GM23338 (cell line): ENCODE data around the gene MAPK1. TPM values are rescaled to one million over a fixed set of nuclear protein-coding genes. Genes with fewer than 3 reads are reported as not detected.
"Not testable (repeated sequence)": the region's sequence is repeated elsewhere in the genome, so short reads cannot be mapped to it uniquely, and the experiment has no call there.

Source experiments
- ATAC-seq: fragments of 200-7000 bp; cut with Tn5 transposase; 3 replicates; pipeline ENCODE4 v1.9.1; 2020
- DNase-seq: peaks from one replicate; pipeline ENCODE4 v3.0.0-alpha.2; 2015; ENCODE audit warnings: low spot score
- H2AFZ ChIP-seq: fragments of 200-600 bp; sonication (generic); 2 replicates; pipeline ENCODE4 v1.8.0; 2016; ENCODE audit warnings: antibody characterized with exemption, mild to moderate bottlenecking, moderate library complexity
- H3F3A ChIP-seq: fragments of 200-600 bp; sonication (generic); replicated peaks from 2 replicates; pipeline ENCODE4 v1.8.0; 2017; ENCODE audit warnings: antibody characterized with exemption, mixed run types, low read depth
- H3K27ac ChIP-seq: fragments of 200-600 bp; sonication (generic); 2 replicates; pipeline ENCODE4 v1.6.1; 2016; ENCODE audit warnings: low read depth
- H3K27me3 ChIP-seq: fragments of 200-600 bp; sonication (generic); 2 replicates; pipeline ENCODE4 v1.8.0; 2016; ENCODE audit warnings: mild to moderate bottlenecking, mixed run types, moderate library complexity; ENCODE audit not compliant: insufficient read depth
- H3K36me3 ChIP-seq: fragments of 200-600 bp; sonication (generic); 2 replicates; pipeline ENCODE4 v1.8.0; 2016; ENCODE audit warnings: mild to moderate bottlenecking; ENCODE audit not compliant: insufficient read depth
- H3K4me1 ChIP-seq: fragments of 200-600 bp; sonication (generic); 2 replicates; pipeline ENCODE4 v1.8.0; 2016; ENCODE audit warnings: mild to moderate bottlenecking, moderate library complexity; ENCODE audit not compliant: insufficient read depth
- H3K4me2 ChIP-seq: fragments of 200-600 bp; sonication (generic); 2 replicates; pipeline ENCODE4 v1.7.1; 2017; ENCODE audit warnings: mixed run types
- H3K4me3 ChIP-seq: fragments of 200-600 bp; sonication (generic); 2 replicates; pipeline ENCODE4 v1.6.1; 2016; ENCODE audit warnings: mixed run types
- H3K79me2 ChIP-seq: fragments of 200-600 bp; sonication (generic); replicated peaks from 2 replicates; pipeline ENCODE4 v1.8.0; 2017; ENCODE audit warnings: mild to moderate bottlenecking; ENCODE audit not compliant: insufficient read depth
- H3K9me2 ChIP-seq: fragments of 200-600 bp; sonication (generic); 2 replicates; pipeline ENCODE4 v1.8.0; 2017; ENCODE audit not compliant: insufficient read depth
- H4K20me1 ChIP-seq: fragments of 200-600 bp; sonication (generic); replicated peaks from 2 replicates; pipeline ENCODE4 v1.8.0; 2017; ENCODE audit warnings: mild to moderate bottlenecking; ENCODE audit not compliant: insufficient read depth
- H3K27ac Mint-ChIP-seq: 2 replicates; pipeline ENCODE4 v1.8.0; 2020; ENCODE audit warnings: inconsistent platforms, mild to moderate bottlenecking, moderate library complexity, mixed read lengths
- H3K27me3 Mint-ChIP-seq: 3 replicates; pipeline ENCODE4 v1.8.0; 2022; ENCODE audit warnings: low read depth, mild to moderate bottlenecking, moderate library complexity, mixed read lengths, inconsistent platforms; ENCODE audit not compliant: insufficient read depth, poor library complexity
- H3K36me3 Mint-ChIP-seq: 3 replicates; pipeline ENCODE4 v1.8.0; 2021; ENCODE audit warnings: low read depth, mild to moderate bottlenecking, inconsistent platforms, moderate library complexity, mixed read lengths
- H3K4me1 Mint-ChIP-seq: 3 replicates; pipeline ENCODE4 v1.8.0; 2020; ENCODE audit warnings: mild to moderate bottlenecking, inconsistent platforms, mixed read lengths
- H3K4me3 Mint-ChIP-seq: 3 replicates; pipeline ENCODE4 v1.8.0; 2021; ENCODE audit warnings: moderate library complexity, mild to moderate bottlenecking, inconsistent platforms, mixed read lengths
- H3K9me3 Mint-ChIP-seq: 3 replicates; pipeline ENCODE4 v1.8.0; 2020; ENCODE audit warnings: moderate library complexity, mild to moderate bottlenecking, inconsistent platforms, mixed read lengths
- CREB1 ChIP-seq: fragments of 250-450 bp; sonication (Bioruptor Pico); IDR thresholded peaks from 2 replicates; pipeline ENCODE4 v1.5.0; 2020; ENCODE audit warnings: low read depth, mild to moderate bottlenecking, moderate library complexity
- EZH2 ChIP-seq: fragments of 200-600 bp; sonication (generic); IDR thresholded peaks from one replicate; pipeline ENCODE4 v1.8.0; 2017; ENCODE audit warnings: antibody characterized with exemption, mild to moderate bottlenecking, low read depth; ENCODE audit not compliant: unreplicated experiment
- EZH2phosphoT487 ChIP-seq: fragments of 200-600 bp; sonication (generic); IDR thresholded peaks from one replicate; pipeline ENCODE4 v1.8.1; 2018; ENCODE audit warnings: antibody characterized with exemption; ENCODE audit not compliant: unreplicated experiment
- NANOG ChIP-seq: IDR thresholded peaks from 2 replicates; pipeline ENCODE4 v1.6.1; 2016; ENCODE audit warnings: antibody characterized with exemption, borderline replicate concordance
- POLR2AphosphoS5 ChIP-seq: IDR thresholded peaks from 2 replicates; pipeline ENCODE4 v1.6.1; 2016; ENCODE audit warnings: antibody characterized with exemption, low read depth
- STAT1 ChIP-seq: IDR thresholded peaks from one replicate; pipeline ENCODE4 v1.6.1; 2016; ENCODE audit warnings: antibody characterized with exemption; ENCODE audit not compliant: unreplicated experiment
- ZNF114 ChIP-seq: fragments of 250-450 bp; sonication (Bioruptor Pico); IDR thresholded peaks from 2 replicates; pipeline ENCODE4 v1.5.0; 2020; ENCODE audit warnings: mild to moderate bottlenecking, moderate library complexity
- ZNF331 ChIP-seq: fragments of 250-450 bp; sonication (Bioruptor Pico); IDR thresholded peaks from 2 replicates; pipeline ENCODE4 v1.5.0; 2020; ENCODE audit warnings: low read depth, mild to moderate bottlenecking, moderate library complexity
- polyA plus RNA-seq: library from polyadenylated mRNA; unstranded; fragments of >200 nt; fragmentation: Nextera tagmentation; extraction: Ambion mirVana; gene quantifications from 2 replicates; pipeline ENCODE4 v1.2.1, GENCODE V29; 2016
- total RNA-seq: library from RNA; depleted of rRNA; stranded (reverse); fragments of >200 nt; shearing (Covaris generic); gene quantifications from 2 replicates; pipeline ENCODE4 v1.2.3, GENCODE V29; 2014
- TF ChIP-seq, protein P1 (sequence below), 2 experiments: fragments of 200-600 bp in 1 of 2; sonication (generic) in 1 of 2; conservative IDR thresholded peaks; 2 replicates each; pipeline versions ENCODE4 v1.5.1 to v1.6.1; 2016 to 2017; ENCODE audit warnings: antibody characterized with exemption in 2 of 2, low read depth in 2 of 2, mild to moderate bottlenecking in 2 of 2, moderate library complexity in 1 of 2
- TF ChIP-seq, protein P2 (sequence below): fragments of 250-450 bp; sonication (Bioruptor Pico); IDR thresholded peaks from 2 replicates; pipeline ENCODE4 v1.5.0; 2020; ENCODE audit warnings: mild to moderate bottlenecking, moderate library complexity
- TF ChIP-seq, protein P3 (sequence below): IDR thresholded peaks from 2 replicates; pipeline ENCODE4 v1.6.1; 2016; ENCODE audit warnings: antibody characterized with exemption

MAPK1 gene
- total and polyA plus RNA-seq, 2 experiments from 2014 or later: 17.4 to 77.5 TPM

DNA sequence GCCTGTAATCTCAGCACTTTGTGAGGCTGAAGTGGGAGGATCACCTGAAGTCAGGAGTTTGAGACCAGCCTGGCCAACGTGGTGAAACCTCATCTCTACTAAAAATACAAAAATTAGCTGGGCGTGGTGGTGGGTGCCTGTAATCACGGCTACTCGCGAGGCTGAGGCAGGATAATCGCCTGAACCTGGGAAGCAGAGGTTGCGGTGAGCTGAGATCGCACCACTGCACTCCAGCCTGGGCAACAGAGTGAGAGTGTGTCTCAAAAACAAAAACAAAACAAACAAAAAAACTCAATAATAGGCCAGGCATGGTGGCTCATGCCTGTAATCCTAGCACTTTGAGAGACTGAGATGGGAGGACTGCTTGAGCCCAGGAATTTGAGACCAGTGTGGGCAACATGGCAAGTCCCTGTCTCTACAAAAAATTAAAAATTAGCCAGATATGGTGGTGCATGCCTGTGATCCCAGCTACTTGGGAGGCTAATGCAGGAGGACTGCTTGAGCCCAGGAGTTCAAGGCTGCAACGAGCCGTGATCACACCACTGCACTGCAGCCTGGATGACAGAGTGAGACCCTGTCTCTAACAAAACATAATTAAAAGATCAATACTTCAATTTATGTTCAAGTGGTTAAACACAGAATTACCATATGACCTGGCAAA lies 28.2 kb downstream of the MAPK1 start:
- H3K36me3 Mint-ChIP-seq, H3K9me2 ChIP-seq, H3K9me3 Mint-ChIP-seq, DNase-seq, H3K27ac ChIP-seq, H3K4me3 ChIP-seq, H3K27me3 Mint-ChIP-seq, H3F3A ChIP-seq, ATAC-seq, H3K27me3 ChIP-seq, H3K27ac Mint-ChIP-seq, H3K36me3 ChIP-seq, H2AFZ ChIP-seq, H3K4me1 ChIP-seq, H3K4me2 ChIP-seq, H3K4me3 Mint-ChIP-seq: not testable (repeated sequence)
- peaks cover 29% of the 10 kb centered on the region for H3K4me1 Mint-ChIP-seq
- Histone ChIP-seq H3K79me2 (peaks cover 100% of the 10 kb centered on the region), H4K20me1 (peaks cover 50% of the 10 kb centered on the region)

DNA sequence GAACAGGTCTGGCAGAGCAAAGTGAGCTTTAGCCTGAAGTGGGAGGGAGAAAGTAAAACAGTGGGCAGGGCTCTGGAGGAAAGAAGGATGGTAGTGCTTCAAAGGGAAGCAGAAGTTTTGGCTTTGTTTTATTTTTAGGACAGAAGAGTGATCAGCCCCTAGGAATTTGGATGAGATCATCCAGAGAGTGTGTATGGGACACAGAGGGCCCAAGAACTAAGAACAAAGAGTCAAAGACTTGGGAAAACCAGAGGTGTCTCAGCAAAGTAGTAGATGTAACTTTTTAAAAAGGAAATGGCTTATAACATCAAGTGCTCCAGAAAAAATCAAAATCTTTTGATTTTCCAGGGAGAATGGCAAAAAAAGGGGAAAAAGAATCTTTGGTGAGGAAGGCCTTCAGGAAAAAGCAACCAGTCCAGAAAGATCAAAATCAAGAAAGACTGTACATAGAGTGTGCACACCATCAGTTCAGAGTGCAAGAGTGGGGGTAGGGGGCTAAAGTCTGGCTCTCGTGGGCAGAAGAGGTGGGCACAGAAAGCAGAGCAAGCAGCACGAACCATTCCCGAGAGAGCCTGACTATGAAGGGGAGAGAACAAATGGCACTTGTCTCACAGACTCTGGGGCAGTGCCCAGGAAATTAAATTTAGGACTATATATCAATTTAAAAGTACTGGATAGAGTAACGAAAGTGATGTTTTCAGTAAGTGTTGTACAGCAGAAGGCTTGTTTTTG lies 30.0 kb downstream of the MAPK1 start:
- no peak overlapping the region for H3K4me3 Mint-ChIP-seq
- no peaks in the 10 kb centered on the region for H3K36me3 Mint-ChIP-seq
- H3F3A ChIP-seq: no peaks in the 10 kb centered on the region; the same call in 1 of the 2 replicates
- H3K36me3 ChIP-seq: no peaks in the 10 kb centered on the region
- peaks cover 7% of the 10 kb centered on the region for H3K4me1 ChIP-seq
- H3K79me2 ChIP-seq: peaks cover 100% of the 10 kb centered on the region
- peaks cover 41% of the 10 kb centered on the region for H4K20me1 ChIP-seq
- peaks cover 36% of the 10 kb centered on the region for H3K4me1 Mint-ChIP-seq
- peak overlapping the region; percentile 34 for H3K27ac Mint-ChIP-seq
- no peaks in the 10 kb centered on the region for H3K9me3 Mint-ChIP-seq
- H3K4me3 ChIP-seq: no peak overlapping the region
- no peaks in the 10 kb centered on the region for H3K27me3 ChIP-seq
- H3K9me2 ChIP-seq: no peaks in the 10 kb centered on the region
- no peak overlapping the region for H2AFZ ChIP-seq
- DNase-seq (peak; percentile 48), ATAC-seq (peak; percentile 74)
- H3K4me2 ChIP-seq: no peak overlapping the region
- H3K27ac ChIP-seq: no peak overlapping the region
- peaks cover 1% of the 10 kb centered on the region for H3K27me3 Mint-ChIP-seq
- no peak for TF ChIP-seq POLR2AphosphoS5
- TF ChIP-seq, protein P1, sequence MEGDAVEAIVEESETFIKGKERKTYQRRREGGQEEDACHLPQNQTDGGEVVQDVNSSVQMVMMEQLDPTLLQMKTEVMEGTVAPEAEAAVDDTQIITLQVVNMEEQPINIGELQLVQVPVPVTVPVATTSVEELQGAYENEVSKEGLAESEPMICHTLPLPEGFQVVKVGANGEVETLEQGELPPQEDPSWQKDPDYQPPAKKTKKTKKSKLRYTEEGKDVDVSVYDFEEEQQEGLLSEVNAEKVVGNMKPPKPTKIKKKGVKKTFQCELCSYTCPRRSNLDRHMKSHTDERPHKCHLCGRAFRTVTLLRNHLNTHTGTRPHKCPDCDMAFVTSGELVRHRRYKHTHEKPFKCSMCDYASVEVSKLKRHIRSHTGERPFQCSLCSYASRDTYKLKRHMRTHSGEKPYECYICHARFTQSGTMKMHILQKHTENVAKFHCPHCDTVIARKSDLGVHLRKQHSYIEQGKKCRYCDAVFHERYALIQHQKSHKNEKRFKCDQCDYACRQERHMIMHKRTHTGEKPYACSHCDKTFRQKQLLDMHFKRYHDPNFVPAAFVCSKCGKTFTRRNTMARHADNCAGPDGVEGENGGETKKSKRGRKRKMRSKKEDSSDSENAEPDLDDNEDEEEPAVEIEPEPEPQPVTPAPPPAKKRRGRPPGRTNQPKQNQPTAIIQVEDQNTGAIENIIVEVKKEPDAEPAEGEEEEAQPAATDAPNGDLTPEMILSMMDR (conservative IDR thresholded peaks at IDR 0.05; ENCODE audit: low read depth in 2 of 2): no peak
- TF ChIP-seq ZNF331: no peak
- no peak for TF ChIP-seq EZH2
- TF ChIP-seq, protein P2, sequence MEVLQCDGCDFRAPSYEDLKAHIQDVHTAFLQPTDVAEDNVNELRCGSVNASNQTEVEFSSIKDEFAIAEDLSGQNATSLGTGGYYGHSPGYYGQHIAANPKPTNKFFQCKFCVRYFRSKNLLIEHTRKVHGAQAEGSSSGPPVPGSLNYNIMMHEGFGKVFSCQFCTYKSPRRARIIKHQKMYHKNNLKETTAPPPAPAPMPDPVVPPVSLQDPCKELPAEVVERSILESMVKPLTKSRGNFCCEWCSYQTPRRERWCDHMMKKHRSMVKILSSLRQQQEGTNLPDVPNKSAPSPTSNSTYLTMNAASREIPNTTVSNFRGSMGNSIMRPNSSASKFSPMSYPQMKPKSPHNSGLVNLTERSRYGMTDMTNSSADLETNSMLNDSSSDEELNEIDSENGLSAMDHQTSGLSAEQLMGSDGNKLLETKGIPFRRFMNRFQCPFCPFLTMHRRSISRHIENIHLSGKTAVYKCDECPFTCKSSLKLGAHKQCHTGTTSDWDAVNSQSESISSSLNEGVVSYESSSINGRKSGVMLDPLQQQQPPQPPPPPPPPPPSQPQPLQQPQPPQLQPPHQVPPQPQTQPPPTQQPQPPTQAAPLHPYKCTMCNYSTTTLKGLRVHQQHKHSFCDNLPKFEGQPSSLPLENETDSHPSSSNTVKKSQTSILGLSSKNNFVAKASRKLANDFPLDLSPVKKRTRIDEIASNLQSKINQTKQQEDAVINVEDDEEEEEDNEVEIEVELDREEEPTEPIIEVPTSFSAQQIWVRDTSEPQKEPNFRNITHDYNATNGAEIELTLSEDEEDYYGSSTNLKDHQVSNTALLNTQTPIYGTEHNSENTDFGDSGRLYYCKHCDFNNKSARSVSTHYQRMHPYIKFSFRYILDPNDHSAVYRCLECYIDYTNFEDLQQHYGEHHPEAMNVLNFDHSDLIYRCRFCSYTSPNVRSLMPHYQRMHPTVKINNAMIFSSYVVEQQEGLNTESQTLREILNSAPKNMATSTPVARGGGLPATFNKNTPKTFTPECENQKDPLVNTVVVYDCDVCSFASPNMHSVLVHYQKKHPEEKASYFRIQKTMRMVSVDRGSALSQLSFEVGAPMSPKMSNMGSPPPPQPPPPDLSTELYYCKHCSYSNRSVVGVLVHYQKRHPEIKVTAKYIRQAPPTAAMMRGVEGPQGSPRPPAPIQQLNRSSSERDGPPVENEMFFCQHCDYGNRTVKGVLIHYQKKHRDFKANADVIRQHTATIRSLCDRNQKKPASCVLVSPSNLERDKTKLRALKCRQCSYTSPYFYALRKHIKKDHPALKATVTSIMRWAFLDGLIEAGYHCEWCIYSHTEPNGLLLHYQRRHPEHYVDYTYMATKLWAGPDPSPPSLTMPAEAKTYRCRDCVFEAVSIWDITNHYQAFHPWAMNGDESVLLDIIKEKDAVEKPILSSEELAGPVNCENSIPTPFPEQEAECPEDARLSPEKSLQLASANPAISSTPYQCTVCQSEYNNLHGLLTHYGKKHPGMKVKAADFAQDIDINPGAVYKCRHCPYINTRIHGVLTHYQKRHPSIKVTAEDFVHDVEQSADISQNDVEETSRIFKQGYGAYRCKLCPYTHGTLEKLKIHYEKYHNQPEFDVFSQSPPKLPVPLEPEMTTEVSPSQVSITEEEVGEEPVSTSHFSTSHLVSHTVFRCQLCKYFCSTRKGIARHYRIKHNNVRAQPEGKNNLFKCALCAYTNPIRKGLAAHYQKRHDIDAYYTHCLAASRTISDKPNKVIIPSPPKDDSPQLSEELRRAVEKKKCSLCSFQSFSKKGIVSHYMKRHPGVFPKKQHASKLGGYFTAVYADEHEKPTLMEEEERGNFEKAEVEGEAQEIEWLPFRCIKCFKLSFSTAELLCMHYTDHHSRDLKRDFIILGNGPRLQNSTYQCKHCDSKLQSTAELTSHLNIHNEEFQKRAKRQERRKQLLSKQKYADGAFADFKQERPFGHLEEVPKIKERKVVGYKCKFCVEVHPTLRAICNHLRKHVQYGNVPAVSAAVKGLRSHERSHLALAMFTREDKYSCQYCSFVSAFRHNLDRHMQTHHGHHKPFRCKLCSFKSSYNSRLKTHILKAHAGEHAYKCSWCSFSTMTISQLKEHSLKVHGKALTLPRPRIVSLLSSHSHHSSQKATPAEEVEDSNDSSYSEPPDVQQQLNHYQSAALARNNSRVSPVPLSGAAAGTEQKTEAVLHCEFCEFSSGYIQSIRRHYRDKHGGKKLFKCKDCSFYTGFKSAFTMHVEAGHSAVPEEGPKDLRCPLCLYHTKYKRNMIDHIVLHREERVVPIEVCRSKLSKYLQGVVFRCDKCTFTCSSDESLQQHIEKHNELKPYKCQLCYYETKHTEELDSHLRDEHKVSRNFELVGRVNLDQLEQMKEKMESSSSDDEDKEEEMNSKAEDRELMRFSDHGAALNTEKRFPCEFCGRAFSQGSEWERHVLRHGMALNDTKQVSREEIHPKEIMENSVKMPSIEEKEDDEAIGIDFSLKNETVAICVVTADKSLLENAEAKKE (CRISPR knock-in tag): no peak
- no peak for TF ChIP-seq CREB1
- TF ChIP-seq, protein P3, sequence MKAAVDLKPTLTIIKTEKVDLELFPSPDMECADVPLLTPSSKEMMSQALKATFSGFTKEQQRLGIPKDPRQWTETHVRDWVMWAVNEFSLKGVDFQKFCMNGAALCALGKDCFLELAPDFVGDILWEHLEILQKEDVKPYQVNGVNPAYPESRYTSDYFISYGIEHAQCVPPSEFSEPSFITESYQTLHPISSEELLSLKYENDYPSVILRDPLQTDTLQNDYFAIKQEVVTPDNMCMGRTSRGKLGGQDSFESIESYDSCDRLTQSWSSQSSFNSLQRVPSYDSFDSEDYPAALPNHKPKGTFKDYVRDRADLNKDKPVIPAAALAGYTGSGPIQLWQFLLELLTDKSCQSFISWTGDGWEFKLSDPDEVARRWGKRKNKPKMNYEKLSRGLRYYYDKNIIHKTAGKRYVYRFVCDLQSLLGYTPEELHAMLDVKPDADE: no peak
- no peak for TF ChIP-seq STAT1
- no peak for TF ChIP-seq EZH2phosphoT487
- no peak for TF ChIP-seq ZNF114 (CRISPR knock-in tag)
- TF ChIP-seq NANOG: no peak
